ENCODE results near the gene PDE4B.

The PDE4B gene

DNA sequence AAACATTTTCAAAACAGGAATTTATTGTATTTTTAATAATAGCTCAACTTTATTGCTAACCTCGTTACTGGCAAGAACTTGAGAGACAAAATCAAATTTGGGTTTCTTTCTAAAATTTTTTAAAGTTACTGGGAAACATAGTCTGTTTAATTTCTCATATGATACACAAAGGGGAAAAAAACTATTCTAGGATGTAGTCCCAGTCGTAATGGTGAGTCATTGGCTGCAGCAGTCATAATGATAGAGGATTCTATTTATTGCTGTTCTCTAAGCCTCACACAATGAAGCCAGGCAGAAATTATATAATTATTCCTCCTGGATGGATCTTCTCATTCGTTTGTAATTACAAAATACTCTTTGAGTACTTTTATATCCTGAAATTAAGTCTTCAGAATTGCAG, 414.8 kb downstream of the PDE4B start:
- DNase-seq: no peak

DNA sequence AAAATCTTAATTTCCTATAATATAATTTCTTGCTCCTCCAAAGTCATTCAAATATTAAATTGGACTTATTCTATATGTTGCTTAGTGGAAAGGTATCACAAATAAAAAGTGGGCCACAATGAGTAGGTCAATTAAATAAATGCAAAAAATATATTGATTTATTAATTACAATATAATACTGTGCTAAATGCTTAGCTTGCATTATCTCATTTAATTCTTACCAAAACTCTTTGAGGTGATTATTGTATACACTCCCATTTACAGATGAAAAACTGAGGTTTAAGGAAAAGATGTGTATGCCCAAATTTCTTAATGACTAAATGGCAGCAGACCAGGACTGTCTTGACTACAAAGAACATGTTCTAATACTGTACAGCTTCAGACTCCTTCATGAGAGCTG, 415.9 kb downstream of the PDE4B start:
- DNase-seq: no peak

DNA sequence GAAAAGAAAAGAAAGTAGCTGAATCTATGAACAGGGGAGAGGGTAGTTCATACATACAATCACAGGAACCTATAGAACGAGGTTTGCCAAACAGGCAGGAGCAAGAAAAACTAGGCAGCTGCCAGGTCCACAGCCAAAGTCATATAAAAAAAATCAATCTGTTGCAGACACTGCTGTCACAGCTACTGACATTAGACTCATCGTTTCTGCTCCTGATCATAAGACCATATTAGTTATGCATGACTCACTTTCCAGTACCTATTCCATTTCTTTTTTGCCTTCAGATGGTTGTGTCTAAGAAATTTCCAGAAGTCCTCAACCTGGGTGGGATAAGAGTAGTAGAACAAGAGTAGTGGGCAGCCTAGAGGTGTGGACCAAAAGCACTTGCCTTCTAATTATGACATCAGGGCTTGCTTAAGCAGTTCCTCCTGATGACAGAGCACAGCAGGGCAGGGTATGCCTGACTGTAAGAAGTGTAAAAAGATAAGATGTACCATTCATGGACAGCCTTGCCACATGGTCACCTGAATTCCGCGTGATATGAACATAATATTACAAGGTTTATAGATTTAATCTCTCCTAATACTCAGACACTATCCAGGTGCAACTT, 418.0 kb downstream of the PDE4B start:
- no peak for DNase-seq

DNA sequence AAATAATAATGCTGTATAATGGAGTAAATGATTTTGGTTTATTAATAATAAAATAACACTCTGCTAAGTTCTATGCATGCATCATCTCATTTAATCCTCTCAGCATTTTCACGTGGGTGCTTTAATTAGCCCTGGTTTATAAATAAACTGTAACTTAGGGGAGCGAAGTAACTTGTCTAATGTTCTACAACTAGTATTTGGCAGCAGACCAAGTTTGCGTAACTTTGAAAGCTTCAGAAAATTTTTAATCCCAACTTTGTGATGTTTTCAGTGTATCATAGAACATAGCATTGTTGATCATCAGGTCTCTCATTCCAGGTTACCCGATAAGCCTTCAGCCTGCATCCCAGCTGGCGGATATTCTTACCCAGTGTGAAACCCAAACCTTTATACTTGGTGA, 418.8 kb downstream of the PDE4B start:
- no peak for DNase-seq

DNA sequence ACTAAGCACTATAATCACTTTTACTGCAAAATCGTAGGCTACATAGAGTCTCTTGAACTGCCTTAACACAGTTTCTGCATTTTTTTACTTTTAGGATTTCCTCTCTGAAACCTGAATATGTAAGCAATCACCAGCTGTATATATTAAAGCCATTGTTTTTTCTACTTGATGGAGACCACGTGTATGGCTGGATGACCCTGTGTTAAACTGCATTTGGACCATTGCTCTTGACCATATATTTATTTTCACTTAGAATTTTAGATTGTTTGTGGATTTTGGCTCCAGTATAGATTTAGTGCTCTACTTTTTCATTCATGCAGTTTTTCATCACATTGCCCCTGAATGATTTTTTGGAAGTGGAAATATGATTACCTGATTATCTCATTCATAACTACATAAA, 420.8 kb downstream of the PDE4B start:
- DNase-seq: no peak

DNA sequence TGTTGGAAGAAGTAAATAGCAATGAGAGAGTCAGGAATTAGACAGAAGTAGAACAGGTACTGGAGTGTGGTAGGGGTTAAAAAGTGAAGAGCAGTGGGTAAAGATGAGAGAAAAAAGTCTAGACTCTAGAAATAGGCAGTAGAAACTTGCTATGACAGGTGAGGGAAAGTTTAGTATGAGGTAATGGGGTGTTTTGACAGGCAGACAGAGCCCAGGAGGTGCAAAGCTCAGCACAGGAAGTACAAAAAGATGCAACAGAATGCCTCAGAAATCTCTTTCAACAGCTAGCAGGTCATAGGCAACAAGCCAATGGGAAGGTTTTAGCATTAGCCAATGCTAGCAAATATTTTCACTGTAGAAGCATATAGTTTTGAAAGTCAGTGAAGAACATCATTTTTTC, 422.2 kb downstream of the PDE4B start:
- DNase-seq: no peak

DNA sequence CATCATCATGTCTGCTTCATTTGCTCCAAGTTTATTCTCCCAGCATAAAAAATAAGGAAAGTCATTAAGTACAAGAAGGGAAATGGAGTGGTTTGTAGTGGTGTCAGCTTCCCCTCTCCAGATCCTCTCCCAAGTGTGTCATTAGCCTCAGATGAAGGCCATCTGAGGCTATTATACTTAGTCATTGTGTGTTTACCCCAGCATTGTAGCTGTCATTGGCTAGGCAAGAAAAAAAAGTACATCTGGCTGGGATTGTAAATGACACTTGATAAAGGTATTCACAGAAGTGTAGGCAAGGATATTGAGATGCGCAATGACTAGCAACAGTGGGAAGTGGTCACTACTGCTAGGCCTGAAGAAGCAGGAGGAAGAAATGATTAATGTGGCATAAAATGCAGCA, 424.3 kb downstream of the PDE4B start:
- no peak for DNase-seq

DNA sequence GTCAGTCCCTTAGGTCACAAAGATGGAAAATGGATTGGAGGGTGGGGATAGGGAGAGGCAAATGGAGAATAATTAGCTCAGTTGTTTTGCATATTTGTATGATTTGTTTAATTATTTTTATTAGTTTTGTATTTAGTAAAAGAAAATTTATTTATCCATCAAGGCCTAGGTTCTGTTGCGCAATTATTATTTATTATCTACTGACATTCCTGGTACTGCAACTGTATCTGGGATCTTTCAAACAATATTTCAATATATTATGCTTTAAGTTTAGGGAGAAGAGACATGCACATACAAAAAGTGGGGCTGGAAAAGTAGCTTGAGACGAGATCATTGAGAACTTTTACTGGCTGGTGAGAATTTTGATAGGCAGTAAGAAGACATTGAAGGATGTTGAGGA, 424.9 kb downstream of the PDE4B start:
- no peak for DNase-seq

DNA sequence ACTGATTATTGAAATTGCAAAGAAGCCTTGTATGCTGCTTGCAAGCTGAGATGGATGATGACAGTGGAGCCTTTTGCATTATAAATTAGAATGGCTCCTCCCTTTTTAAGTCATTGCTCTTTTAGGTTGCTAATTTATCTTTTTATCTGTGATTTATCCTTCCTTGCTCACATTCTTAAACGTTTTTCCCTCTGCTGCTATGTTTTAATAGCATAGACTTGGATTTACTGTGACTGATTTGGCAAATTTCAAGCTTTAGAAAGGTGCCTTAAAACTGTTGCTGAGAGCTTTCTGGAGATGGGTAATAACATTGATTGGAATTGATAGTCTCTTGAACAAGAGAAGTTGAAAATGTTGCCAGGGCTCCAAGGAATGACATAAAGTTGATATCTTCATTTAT, 427.8 kb downstream of the PDE4B start:
- DNase-seq: no peak

DNA sequence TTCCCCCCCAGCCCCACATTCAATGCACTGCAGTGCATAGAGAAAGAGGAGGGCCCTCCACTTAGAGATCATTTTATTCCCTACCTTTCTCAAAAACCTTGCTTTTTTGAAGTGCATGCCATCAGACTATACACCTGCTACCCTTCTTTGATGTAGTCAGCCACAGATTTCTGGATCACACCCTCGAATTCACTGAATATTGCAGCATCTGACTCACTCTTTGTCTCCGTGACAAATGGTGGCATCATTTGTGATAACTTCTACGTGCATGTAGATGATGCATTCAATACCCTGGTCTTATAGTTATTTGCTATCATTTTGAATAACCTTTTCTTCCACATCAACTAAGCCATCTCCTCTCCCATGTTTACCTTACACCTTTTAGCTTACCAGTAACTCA, 431.0 kb downstream of the PDE4B start:
- no peak for DNase-seq

DNA sequence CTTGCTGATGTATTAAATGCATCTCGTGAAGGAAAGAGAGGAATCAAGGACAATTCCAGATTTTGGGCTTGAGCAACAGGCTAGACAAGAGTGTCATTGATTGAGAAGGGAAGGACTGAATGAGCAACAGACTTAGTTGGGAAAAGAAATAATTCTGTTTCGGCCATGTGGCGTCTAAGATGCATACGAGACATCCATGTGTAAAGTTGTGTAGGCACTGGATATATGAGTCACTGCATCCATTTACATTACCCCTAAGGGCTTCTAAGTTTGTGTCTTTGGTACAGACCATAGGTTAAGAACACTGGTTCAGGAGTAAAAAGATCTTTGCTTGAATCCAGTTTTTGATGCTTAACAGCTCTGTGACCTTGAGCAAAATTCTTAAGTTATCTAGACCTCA, 434.3 kb downstream of the PDE4B start:
- no peak for DNase-seq

DNA sequence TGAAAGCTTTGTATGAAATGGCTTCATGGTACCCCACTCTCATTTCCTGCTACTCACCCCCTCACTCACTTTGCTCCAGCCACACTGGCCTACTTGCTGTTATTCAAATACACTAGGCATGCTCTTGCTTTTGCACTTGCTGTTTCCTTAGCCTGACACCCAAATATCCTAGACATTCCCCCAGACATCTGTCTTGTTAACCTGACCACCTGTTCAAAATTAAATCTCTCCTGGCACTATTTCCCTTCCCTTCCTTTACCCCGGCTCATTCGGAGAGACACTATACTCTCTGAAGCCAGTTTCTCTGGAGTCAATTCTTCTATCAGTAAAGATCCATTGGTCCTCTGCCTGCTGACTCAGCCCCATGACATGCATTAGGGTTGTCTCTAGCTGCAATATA, 435.3 kb downstream of the PDE4B start:
- DNase-seq: no peak

DNA sequence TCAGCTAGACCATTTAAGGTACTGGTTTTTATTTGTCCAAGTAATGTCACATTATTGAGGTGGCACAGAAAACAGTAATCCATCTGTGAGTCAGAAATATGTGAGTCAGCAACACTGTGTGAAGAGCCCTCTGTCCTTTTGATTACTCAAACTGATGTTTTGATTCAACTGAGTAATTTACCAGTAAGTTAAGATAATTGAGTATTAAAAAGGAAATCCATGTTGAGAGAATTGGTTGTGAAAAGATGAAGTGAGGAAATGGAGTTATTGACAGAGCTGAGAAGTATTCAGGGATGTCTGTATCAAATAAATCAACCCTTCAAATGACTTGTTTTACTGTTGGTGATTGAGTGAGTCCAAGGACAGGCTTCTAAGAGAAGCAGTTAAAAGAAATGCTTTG, 438.5 kb downstream of the PDE4B start:
- no peak for DNase-seq

DNA sequence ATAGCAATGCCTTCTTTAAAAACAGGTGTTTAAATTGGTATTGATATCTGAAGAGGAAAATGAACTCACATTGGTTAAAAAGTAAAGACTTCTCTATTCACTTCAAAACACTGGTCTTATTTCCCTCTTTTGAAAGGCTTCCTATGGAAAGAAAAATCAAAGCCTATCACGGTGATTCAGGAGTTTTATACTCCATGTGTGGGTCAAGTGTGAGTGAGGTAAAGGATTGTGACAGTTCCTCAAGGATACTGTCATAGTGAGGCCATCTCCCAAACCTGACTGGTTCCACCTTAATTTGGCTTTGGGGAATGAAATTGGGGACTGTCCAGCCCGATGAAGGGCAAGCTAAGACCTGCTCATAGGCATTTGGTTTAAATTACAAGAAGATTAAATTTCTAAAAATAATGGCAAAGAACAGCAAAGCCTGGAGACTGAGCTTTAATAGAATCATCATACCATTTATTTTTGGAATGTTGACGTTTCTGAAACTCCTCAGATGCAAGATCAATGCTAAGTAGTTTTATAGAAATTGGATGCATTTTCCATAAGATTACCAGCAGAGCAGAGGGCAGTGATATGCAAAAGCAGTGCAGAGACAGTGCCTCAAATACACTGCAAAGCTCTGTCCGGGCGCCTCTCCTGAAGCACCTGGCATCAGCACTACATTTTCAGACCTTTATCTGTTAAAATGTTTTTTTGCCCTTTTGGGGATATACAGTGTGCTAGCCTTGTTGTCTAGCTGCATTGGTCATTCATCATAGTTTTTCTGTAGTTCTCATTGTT, 439.2 kb downstream of the PDE4B start:
- no peak for DNase-seq

DNA sequence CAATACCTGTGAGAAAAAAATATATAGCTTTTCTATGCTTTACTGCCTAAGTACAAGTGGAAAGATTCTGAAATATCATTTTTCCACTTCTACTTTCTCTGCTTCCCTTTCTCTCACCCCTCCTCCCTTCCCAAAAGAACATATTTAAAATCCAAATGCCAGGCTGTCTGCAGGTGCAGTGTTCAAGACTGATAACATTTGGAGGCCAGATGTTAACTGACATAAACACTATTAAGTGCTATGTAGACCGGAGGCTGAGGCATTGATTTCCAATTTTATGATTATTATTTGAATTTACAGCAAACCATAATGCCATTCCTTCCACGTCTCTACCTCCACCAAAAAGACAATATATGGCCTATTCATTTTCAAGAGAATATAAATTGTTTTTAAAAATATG, 444.3 kb downstream of the PDE4B start:
- DNase-seq: no peak

DNA sequence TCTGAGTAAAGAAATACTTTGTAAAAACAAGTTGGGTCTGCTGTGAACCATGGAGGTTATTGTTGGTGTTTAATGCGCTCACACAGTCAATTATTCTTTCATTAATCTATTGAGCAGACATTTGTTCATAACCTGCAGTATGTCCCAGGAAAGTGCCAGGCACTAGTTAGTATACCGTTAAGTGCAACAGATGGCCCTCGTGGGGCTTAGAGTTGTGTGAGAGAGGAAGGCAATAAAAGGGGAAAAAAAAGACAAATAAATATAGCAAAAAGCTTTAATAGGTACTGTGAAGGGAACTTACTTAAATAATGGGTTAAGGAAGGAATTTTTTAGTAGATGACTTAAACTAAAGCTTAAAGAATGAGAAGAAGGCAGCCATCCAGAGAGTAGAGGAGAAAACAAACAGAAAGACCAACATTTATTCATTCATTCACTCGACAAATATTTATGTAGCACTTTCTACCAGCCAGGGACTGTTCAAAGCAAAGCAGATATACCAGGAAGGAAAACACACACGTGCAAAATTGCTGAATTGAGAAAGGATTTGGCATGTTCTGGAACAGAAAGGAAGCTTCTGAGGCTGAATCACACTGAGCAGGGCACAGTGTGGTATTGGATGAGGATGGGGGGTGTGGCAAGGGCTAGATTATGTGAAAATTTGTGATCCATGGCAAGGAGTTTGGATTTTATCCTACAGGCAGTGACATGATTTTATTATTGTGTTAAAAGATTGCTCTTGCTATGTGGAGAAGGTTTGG, 445.2 kb downstream of the PDE4B start:
- no peak for DNase-seq

DNA sequence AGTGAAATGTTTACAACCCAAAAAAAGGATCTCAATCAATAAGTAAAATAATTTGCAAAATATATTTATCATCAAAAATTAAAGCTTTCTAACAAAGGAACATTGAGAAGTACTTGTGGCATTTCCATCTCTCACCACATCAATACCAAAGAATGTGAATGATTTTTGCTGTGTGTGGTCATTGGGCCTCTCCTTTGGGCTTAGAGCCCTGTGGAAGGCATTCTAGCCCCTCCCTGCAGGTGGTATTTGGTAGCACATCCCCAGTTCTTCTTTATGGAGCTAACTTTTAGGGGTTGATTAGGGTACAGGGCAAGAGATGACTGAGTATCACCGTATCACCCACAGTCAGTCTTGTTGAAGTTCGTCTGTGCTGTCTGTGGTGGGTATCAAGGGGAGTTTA, 447.1 kb downstream of the PDE4B start:
- DNase-seq: no peak

DNA sequence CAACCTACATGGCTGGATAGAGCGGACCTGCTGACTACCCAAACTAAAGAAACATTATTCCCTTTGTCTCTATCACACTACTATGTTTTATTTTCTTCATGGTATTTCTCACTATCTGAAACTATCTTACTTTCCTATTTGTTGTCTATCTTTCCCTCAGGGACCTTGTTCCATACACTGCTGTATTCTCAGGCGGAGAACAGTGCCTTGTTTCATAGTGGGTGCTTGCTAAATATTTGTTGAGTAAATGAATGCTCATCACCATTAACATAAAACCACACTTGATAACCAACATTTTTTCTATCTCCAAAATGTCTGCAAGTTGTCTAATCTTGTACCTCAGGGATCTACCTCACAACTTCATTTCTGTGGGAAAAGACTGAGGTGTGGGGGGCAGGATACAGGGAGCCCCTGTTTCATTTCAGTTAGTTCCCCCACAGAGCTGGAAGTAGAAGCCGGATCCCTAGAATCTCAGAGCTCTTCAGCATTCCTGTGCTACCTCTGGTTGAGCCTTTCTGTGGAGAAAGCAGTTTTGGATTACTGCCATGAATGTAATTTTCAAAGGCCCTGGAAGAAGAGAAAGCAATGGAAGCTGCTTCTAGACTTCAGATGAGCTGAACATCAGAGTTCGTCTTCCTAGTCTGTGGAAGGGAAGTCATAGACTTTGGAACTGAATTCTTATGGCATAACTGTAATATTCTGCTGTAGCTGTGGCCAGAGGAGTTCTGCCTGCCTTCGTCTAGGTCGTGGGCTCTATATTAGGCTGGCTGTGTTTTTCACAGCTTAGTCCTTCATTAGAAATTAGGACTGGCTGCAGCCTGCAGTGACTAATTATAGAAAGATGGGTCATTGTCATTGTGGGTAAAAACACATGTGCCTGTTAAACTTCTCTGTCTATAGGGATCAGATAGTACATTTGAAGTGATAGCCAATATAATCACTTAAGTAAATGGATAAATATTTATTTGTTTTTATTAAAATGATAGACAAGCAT, 448.1 kb downstream of the PDE4B start:
- DNase-seq: no peak

DNA sequence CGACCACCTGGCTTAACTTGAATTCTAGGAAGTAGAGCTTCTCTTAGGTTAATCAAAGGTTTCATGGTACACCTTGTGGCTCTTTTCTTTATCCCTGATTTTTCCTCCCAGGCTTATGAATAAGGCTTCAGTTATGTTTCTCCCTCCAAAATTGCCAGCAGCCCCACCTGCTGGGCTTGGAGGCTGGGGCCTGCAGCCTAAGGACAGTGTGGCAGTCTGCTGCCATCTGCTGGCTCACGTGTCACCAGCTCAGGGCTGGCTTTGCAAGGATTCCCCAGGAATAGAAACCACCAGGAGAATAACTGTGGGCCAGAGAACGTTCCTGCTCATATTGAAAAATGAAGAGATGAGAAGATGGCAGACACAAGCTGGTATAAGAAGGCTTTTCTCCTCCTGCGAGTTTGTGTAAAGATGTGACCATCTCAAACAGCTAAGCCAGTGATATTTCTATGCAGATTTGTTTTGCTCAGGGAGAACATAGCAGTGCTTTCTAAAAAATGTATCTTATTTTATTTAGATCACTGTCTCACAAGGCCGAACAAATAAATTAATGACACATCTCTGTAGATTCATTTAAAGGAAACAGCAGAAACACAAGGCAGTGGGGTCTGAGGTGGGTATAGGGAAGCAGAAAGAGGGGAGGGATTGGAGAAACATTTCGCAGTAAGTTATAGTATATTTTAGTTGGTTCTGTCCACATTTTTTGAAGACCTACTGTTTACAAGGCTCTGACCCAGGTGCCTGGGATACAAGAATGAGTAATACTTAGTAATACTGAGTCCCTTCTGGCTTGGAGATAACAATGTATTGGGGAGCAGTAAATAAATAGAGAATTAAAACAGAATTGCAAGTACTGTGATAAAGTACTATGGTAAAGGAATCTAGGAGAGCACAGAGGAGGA, 450.2 kb downstream of the PDE4B start:
- peak; percentile 89 for DNase-seq

DNA sequence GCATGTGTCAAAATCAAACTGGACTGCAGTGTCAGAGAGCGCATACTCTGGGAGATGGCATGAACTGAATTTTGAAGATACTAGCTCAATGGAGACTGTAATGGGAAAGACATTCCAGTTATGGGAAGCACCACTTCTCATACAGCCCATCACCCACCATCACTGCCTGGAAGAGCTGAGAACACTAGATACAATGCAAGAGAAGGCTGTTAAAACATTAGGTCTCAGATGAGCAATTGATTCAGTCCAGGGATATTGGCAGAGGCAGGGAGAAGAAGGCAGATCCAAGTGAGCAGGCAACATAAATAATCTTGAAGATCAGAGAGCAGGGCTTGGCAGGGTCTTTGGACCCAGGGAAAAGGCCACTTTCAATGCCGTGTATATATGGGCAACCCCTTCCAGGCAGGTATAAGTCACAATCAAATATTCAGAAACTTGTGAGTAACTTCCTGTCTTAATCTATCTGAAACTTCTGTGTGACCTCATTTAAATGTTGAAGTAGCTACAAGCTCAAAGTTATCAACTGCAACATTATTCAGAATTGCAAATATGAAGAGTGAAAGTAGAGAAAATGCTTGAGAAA, 450.9 kb downstream of the PDE4B start:
- DNase-seq: peak; percentile 62

DNA sequence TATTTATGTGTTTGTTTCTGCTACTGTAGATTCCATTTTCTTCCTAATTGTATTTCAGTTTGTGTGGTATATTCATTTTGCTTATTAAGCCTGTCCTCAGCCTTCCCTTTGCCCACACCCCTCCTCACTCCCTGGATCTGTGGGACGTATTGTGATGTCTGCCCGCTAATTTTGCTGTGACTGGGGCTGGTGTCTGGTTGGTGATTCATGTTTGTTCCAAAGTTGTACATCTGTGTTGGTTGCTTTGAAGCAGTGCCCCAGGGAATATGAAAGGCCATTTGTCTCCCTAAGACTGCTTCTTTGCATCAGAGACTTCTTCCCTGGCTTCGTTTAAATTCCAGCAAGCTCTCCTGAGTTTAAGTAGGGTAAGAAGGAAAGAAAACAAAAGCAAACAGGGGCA, 451.7 kb downstream of the PDE4B start:
- no peak for DNase-seq

Measured in activated effector memory CD4-positive, alpha-beta T cell treated with anti-CD3 and anti-CD28 coated beads, Interleukin-2, amount 50 U/mL, for 16 hours (primary cell).